Lower leg skin (tissue), 4 donors: ENCODE data around the gene JUND. TPM values are rescaled to one million over a fixed set of nuclear protein-coding genes. Genes with fewer than 3 reads are reported as not detected.

ENCODE experiments used
- DNase-seq, 2 donors: peaks; one replicate each; pipeline ENCODE4 v3.0.0-alpha.2; 2019; ENCODE audit warnings: low spot score in 2 of 2
- H3K4me3 ChIP-seq: fragments of 200-600 bp; sonication (generic); 2 replicates; pipeline ENCODE4 v1.5.1; 2017; ENCODE audit warnings: mild to moderate bottlenecking, low read depth; ENCODE audit not compliant: poor library complexity, severe bottlenecking
- CTCF ChIP-seq, 3 donors: fragments of 450-650 bp; IDR thresholded peaks; one replicate each; pipeline ENCODE4 v1.5.1; 2016; ENCODE audit warnings: antibody characterized with exemption in 3 of 3, mild to moderate bottlenecking in 3 of 3, moderate library complexity in 2 of 3
- POLR2A ChIP-seq, 2 donors: fragments of 450-650 bp; IDR thresholded peaks; one replicate each; pipeline ENCODE4 v1.6.1; 2016 to 2017; ENCODE audit warnings: antibody characterized with exemption in 2 of 2, mild to moderate bottlenecking in 1 of 2, moderate library complexity in 1 of 2
- WGBS, 2 donors: methylation state at CpG; one replicate each; pipeline ENCODE4 v1.1.5; 2018; 5-methylcytosine and 5-hydroxymethylcytosine counted together
- intact Hi-C: fragments of 100-400 bp; cut with DNase I; formaldehyde crosslinking; loops from one replicate; pipeline ENCODE4 v1.15.0; 2023; ENCODE audit warnings: low total_unique reads
- total RNA-seq, 4 donors: library from RNA; depleted of rRNA; stranded (reverse); fragments of >200 nt; gene quantifications; one replicate each; pipeline ENCODE4 v1.1.0, GENCODE V29; 2016

JUND gene
- total RNA-seq, 4 donors from 2014 or later: 337 to 886 (median 413) TPM

GRCh38 chr19:18239303-18239702 is 42.1 kb downstream of the JUND start:
- H3K4me3 ChIP-seq: no peak overlapping the region
- intact Hi-C loops: no loop called here
- no peak for TF ChIP-seq POLR2A (IDR thresholded peaks at IDR 0.05)
- no peak for TF ChIP-seq CTCF (IDR thresholded peaks at IDR 0.05)
- 25 to 29% methylated on average over 12 of the region's 12 CpGs for WGBS, 2 donors
- no peak for DNase-seq

GRCh38 chr19:18234194-18234593 is 47.2 kb downstream of the JUND start:
- DNase-seq: no peak
- 35 to 40% methylated on average over 6 of the region's 6 CpGs for WGBS, 2 donors
- H3K4me3 ChIP-seq: no peak overlapping the region
- TF ChIP-seq CTCF (IDR thresholded peaks at IDR 0.05) (no peak), POLR2A (IDR thresholded peaks at IDR 0.05) (no peak)
- intact Hi-C loops: no loop called here

- TF ChIP-seq CTCF (IDR thresholded peaks at IDR 0.05) (no peak), POLR2A (IDR thresholded peaks at IDR 0.05) (no peak)
- intact Hi-C loops: no loop called here
- H3K4me3 ChIP-seq: no peak overlapping the region
- WGBS, 2 donors: 21 to 24% methylated on average over 37 of the region's 37 CpGs
- no peak for DNase-seq
These were observed 48.1 kb downstream of the JUND start for GRCh38 chr19:18233224-18233825.

GRCh38 chr19:18232540-18233223 is 48.7 kb downstream of the JUND start:
- no peak for DNase-seq
- intact Hi-C loops: no loop called here
- TF ChIP-seq CTCF (IDR thresholded peaks at IDR 0.05): no peak
- no peak for TF ChIP-seq POLR2A (IDR thresholded peaks at IDR 0.05)
- no peak overlapping the region for H3K4me3 ChIP-seq
- WGBS, 2 donors: 6 to 8% methylated on average over 30 to 40 of the region's 46 CpGs

GRCh38 chr19:18231775-18232174 is 49.6 kb downstream of the JUND start:
- intact Hi-C loops: no loop called here
- TF ChIP-seq CTCF (IDR thresholded peaks at IDR 0.05) (no peak), POLR2A (IDR thresholded peaks at IDR 0.05) (no peak)
- WGBS, 2 donors: 24 to 28% methylated on average over 4 of the region's 4 CpGs

More at GRCh38 chr19:18231775-18232174, 49.6 kb downstream of the JUND start:
- DNase-seq: no peak
- H3K4me3 ChIP-seq: no peak overlapping the region
